Fibroblast of the conjunctiva (primary cell): ENCODE results near the gene IQSEC3.

Source experiments
- DNase-seq: peaks from one replicate; pipeline ENCODE4 v3.0.0-alpha.2; 2010; ENCODE audit warnings: low read depth

Gene IQSEC3

GRCh38 chr12:163406-163986 lies 96.9 kb downstream of the IQSEC3 start:
- DNase-seq = no peak

- DNase-seq = no peak
These were observed 97.6 kb downstream of the IQSEC3 start for GRCh38 chr12:164207-164606.

DNA sequence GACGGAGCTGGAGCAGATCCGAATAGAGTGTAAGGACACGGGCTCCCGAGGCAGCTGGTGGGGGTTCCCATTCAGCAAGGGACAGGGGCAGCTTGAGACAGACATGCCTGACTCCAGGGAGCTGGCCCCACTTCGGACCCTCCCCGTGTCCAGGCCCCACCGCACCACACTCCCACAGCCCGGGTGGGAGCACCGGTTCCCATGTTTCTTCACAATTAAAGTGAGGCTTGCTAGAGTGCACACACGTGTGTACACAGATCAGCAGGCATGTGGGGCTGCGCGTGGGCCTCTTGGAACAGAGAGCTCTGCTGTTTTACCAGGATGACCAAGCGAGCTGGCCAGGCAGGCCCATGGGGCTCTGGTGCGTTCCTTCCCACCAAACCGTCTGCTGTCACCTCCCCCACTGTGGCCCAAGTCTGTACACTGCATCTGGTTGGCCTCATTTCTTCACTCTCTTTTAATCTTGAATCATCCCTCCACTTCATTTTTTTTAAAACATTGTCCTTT lies 99.3 kb downstream of the IQSEC3 start:
- DNase-seq = no peak

DNA sequence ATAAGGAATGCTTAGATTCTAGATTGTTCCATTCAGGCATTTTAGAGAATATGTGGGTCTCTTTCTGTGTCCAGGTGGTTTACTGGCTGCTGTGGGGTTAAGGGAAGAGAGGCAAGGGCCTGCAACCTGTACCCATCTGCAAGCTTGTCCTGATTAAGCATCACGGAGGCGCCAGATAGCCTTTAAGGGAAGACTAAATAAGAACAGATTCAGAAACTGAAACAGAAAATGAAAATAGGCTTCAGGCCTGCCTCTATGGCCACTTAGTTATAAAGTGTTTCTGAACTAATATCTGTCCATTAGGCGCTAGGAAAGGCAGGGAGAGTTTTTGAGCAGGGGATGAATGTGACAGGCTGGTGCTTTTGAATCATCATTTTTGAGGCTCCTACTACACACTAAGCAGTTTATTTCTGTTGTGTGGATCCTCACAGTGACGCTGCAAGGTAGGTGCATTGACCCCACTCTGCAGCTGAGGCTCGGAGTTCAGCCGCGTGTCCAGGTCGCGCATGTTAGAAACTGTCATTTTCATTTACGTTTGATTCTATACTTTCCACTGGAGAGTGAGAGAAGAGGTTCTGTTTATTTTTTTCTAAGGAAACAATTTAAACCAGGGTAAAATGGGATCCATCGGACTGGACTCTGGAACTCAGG lies 100.0 kb downstream of the IQSEC3 start:
- no peak for DNase-seq

DNA sequence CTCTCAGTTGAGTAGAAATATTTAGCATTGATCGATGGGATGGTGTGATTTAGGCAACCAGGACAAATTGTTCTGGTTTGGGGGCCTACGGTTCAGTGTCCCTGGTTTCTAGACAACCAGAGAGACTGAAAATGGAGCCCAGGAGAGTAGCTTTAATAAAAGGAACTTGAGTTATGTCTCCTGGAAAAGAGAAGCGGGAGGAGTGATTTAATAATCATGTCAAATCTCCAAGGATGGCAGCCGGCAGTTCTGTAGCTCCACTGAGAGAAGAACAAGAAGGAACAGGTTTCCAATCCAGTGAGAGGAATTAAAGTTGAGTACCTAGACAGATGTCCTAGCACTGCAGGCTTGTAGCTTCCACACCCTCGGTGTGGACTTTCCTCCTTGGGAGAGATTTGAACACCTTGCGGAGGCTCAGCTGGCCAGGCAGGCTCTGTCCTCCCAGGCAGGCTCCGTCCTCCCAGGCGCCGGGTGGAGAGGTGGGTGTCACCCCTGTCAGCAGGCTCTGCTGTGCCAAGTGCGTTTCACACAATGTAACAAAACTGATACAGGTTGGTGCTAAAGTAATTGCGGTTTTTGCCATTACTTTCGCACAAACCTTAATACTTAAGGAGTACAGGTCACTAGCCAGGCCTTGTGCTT lies 101.5 kb downstream of the IQSEC3 start:
- no peak for DNase-seq

- DNase-seq = no peak
These were observed 102.4 kb downstream of the IQSEC3 start for GRCh38 chr12:168763-169525.

DNA sequence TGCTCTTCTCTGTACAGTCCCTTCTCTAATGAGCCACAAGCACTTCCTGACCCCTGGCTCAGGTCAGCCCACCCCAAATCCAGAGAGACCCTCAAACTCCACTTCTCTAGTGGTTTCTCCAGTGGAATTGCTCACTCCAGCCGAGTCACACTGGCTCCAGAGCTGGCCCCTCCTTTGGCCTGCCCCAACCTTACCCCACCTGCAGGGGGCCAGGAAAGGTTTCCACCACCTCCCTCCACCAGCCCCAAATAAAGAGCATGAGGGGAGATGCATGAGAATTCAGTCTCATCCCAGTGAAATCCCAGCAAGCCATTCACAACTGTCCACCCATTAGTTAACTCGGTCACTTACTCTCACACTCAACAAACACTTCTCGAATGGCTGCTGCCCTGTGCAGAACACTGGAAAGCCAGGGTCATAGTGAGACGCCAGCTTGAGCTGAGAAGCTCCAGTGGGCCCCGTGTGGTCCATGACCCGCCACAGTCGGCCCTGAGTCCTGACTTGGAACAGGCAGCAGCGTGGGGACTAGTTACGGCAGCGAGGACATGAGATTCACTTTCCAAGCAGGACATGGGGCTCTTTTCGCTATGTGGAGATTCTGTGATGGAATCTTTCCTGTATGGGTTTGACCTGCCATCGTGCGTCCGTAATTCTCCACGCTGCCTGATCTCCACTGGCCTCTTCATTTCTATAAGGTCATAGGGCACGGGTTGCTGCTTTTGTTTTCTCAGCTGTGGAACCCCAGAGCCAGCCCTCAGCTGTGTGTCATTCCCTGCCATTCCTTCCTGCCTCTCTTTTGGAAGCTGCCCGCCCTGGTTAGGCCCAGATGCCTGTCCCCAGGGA lies 103.2 kb downstream of the IQSEC3 start:
- DNase-seq = no peak

DNA sequence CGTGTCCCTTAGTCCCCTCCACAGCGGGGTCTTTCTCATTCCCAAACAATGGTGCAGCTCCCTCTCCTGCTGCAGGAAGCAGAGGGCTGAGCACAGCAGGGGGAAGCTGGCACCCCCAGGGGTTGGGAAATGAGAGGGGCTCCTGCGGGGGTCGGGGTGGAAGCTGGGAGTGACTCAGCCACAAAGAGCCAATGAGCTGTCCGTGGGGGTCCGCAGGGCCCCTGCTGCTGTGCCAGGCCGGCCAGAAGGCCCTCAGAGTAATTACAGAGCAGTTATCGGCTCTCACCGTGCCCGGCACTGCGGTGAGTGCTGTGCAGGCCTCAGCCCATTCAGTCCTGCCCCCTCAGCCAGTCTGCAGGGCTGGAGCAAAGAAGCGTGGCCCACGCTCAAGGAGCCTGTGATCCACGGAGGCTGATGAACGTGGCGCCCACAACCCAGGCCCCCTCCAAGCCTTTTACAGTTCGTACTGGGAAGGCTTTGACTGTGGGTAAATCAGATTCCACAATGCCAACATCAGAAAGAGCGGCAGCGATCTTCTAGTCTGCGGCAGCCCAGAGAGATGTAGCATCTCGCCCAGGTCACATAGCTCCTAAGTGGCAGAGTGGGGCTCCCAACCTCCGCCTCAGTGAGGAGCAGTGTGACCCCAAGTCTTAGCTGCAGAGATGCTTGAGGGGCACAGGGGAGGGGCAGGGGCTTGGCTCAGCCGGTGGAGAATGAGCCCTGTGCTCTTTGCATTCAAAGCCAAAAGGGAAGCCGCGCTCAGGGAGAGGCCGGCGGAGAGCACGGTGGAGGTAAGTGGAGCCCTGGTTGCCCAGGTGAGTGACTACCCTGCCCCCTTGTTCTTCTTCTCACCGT lies 104.0 kb downstream of the IQSEC3 start:
- no peak for DNase-seq

DNA sequence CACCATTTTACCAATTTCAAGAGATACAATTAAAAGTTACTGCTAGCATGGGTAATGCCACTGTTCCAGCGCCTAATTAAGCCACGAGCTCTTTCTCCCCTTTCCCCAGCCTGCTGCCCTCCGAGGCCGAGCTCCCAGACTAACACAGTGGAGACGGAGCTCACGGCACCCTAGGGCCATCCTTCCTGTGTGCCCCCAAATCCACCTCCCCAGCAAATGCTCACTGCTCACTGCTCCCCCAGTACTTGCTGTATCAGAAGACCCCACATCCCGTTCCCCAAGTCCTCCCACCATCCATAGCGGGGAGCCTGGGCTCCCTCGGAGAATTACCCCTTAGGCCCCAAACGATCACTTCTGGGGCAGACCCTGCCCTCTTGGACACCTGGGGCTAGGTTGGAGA lies 104.7 kb downstream of the IQSEC3 start:
- no peak for DNase-seq

GRCh38 chr12:171743-172676 lies 105.4 kb downstream of the IQSEC3 start:
- no peak for DNase-seq

DNA sequence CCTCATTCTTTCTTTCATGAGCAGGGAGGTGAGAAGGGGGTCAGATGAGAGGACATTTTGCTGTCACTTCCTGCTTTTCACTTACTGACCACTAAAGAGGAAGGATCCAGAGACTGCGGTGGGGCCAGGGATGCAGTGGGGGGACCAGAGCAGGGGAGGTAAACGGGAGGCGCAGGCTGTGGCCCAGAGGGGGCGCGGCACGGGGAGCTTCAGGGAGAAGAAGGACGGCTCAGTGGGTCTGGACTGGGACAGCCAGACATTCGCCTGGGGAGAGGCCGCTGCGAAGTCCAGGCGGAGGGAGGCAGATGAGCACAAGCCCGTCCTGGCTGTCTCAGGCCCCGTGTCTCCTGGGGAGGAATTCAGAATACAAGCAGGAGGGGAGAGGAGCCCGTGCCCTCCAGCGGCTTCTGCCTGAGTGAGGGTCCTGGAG lies 106.2 kb downstream of the IQSEC3 start:
- DNase-seq = no peak

GRCh38 chr12:174124-174523 lies 107.6 kb downstream of the IQSEC3 start:
- no peak for DNase-seq

DNA sequence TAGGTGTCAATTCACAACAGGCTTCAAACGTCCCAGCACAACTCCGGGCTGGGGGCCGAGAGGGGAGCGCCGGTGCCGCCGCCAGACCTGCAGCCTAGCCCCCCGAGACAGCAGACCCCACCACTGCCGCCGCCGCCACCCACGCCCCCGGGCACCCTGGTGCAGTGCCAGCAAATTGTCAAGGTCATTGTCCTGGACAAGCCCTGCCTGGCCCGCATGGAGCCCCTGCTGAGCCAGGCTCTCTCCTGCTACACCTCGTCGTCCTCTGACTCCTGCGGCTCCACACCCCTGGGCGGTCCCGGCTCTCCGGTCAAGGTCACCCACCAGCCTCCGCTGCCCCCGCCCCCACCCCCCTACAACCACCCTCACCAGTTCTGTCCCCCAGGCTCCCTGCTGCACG lies 108.0 kb downstream of the IQSEC3 start:
- no peak for DNase-seq

GRCh38 chr12:175250-175649 lies 108.7 kb downstream of the IQSEC3 start:
- DNase-seq = no peak

DNA sequence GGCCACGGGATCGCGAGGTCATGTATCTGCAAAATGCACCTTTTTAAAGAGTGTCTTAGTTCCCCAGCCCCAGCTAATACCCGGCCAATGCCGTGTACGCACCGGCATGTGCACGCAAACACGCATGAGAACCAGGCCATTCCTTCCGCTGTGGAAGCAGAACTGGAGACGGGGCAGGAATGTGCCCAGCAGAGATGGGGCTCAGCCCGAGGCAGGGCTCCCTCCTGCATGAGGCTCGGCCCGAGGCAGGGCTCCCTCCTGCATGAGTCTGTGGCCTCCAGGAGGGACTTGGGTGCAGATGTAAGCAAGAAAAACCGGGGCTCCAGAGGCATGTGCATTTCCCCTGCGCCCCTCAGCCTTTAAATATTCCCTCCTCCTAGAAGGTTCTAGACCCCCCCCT lies 109.2 kb downstream of the IQSEC3 start:
- no peak for DNase-seq

DNA sequence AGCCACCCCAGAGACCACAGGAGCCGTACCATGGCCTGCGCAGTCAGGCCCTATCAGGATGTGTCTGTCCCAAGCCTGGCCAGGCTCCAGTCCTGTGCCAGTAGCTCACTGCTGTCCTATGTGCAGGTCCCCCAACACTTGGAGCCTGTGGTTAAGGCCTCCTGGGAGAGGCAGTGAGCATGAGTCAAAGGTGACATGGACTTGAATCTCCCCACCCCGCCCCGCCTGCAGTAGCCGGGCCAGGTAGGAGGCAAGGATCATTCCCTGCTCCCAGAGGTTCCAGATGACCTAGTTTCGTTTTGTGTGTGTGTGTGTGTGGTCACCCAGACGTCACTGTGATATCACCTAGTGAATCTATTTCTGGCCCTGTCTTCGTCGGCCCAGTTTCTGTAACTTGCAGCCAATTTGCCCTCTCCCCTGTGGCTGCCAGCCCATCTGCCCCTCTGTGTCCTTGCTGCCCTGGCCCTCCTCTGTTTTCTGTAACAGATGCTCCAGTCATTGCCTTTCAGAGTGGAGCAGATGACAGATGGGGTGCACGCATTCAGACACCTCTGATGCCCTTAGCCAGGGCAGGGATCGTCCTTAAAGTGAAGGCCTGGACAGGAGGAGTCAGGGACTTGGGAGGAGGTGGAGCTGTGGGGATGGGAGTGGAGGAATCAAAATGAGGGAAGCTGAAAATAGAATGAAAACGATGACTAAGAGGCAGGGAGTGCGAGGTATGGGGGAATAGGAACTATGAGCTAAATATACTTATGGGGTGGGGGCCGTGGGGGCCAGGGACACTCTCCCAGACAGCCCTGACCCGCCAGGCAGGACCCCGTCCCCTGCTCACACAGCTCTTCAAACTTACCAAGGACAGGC lies 110.0 kb downstream of the IQSEC3 start:
- no peak for DNase-seq

DNA sequence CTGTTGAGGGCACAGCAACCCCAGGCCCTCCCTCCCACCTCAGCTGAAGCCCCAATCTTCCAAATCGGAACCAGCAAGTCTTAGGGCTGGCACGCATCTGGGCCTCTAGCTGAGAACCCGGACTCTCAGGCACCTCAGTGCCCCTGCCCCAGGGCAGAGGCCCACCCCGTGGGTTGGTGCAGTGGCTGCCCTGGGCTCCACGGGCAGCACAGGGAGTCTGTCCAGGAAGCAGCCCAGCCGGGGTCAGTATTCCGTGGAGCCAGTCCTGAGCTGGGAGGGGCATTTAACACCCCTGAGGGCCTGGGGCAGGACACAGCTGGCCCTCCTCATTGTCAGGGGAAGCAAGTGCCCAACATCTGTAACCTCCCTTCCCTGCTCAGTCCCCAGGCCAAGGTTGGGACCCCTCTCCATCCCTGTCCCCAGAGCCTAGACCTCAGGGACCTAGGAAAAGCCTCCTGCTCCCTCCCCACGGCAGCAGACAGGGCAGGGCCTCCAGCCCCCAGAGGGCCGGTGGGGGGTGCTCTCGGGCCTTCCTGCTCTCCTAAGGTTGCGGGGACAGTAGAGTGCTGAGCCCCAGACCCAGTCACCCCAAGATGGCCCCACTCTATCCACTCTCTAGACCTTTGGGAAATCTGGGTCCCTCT lies 110.9 kb downstream of the IQSEC3 start:
- no peak for DNase-seq
